Ovary (tissue), 9 donors: ENCODE measurements around the gene PCDHB11. TPM values are rescaled to one million over a fixed set of nuclear protein-coding genes. Genes with fewer than 3 reads are reported as not detected.
A peak's percentile ranks its signal among the peaks of the same experiment; 100 is the strongest.
"Not testable (repeated sequence)": the region's sequence is repeated elsewhere in the genome, so short reads cannot be mapped to it uniquely, and the experiment has no call there.

Experiments
- DNase-seq, 5 donors: peaks; one replicate each; pipeline ENCODE4 v3.0.0-alpha.2; 2019 to 2020
- H3K27ac ChIP-seq, 2 donors: fragments of 200-600 bp; one replicate each; pipeline versions ENCODE4 v1.5.1 to v1.8.0; 2019 to 2022
- H3K27me3 ChIP-seq: fragments of 200-600 bp; one replicate; pipeline ENCODE4 v1.8.0; 2022
- H3K36me3 ChIP-seq: fragments of 200-600 bp; sonication (generic); one replicate; pipeline ENCODE4 v1.5.1; 2019
- H3K4me1 ChIP-seq: one replicate; pipeline ENCODE4 v1.8.1; 2013; ENCODE audit warnings: mild to moderate bottlenecking, moderate library complexity; ENCODE audit not compliant: insufficient read depth
- H3K4me3 ChIP-seq: fragments of 200-600 bp; sonication (generic); one replicate; pipeline ENCODE4 v1.5.1; 2017
- H3K9me3 ChIP-seq, 2 donors: fragments of 200-600 bp in 1 of 2; sonication (generic) in 1 of 2; one replicate each; pipeline versions ENCODE4 v1.5.1 to v1.8.1; 2013 to 2019; ENCODE audit warnings: mild to moderate bottlenecking in 1 of 2, moderate library complexity in 1 of 2
- EP300 ChIP-seq: sonication (generic); formaldehyde crosslinking; IDR thresholded peaks from one replicate; pipeline ENCODE4 v1.6.1; 2017; ENCODE audit warnings: antibody characterized with exemption
- POLR2A ChIP-seq: fragments of 450-650 bp; IDR thresholded peaks from one replicate; pipeline ENCODE4 v1.6.1; 2017; ENCODE audit warnings: antibody characterized with exemption, mild to moderate bottlenecking, moderate library complexity
- WGBS, 3 donors: extraction: QIAGEN DNeasy Blood & Tissue Kit in 1 of 3; methylation state at CpG; one replicate each; pipeline versions ENCODE4 v1.1.5 to v1.1.7; 2013 to 2017; 5-methylcytosine and 5-hydroxymethylcytosine counted together
- intact Hi-C, 4 donors: fragments of 100-400 bp; cut with DNase I; formaldehyde crosslinking; loops; one replicate each; pipeline versions ENCODE4 v1.11.0 to v1.15.1; 2022 to 2023
- polyA plus RNA-seq, 2 donors: library from polyadenylated mRNA; stranded (reverse); fragments of 200-250 nt in 1 of 2; fragments of 350-450 nt in 1 of 2; fragmentation: Illumina TruSeq in 1 of 2; extraction: RNeasy Lipid Tissue Mini Kit (QIAGEN cat#74804) in 1 of 2; gene quantifications; one replicate each; pipeline ENCODE4 v1.2.3, GENCODE V29; 2013 to 2014
- total RNA-seq, 7 donors: library from RNA; depleted of rRNA in 2 of 7; stranded (reverse); fragments of >200 nt in 2 of 7; fragmentation: NEBNext Ultra II Directional in 3 of 7; extraction: Animal tissue kit (Norgen Biotek cat#: 25700) in 3 of 7; gene quantifications; one replicate each; pipeline versions ENCODE4 v1.1.0 to v1.2.4, GENCODE V29; 2016 to 2023
- TF ChIP-seq, protein P1 (sequence below), 3 donors: fragments of 450-650 bp in 2 of 3; fragments of 200-600 bp in 1 of 3; IDR thresholded peaks; one replicate each; pipeline versions ENCODE4 v1.5.1 to v1.8.0; 2016 to 2022; ENCODE audit warnings: antibody characterized with exemption in 3 of 3, mild to moderate bottlenecking in 1 of 3
- donor health status: DM: no; HTN: no; CAD: no; lungs with moderate emphysema.
- donor health status: DM: no; HTN: no; CAD: no.
- donor health status: Bipolar disorder and iron deficiency.
- donor health status: DM: yes; HTN: yes; CAD: no.
- donor health status: DM: no; HTN: no; CAD: no.
- donor health status: DM: yes; HTN: yes; CAD: no.

PCDHB11 gene
- total and polyA plus RNA-seq, 9 donors, result 1.8 to 9.2 (median 5.7) TPM

DNA sequence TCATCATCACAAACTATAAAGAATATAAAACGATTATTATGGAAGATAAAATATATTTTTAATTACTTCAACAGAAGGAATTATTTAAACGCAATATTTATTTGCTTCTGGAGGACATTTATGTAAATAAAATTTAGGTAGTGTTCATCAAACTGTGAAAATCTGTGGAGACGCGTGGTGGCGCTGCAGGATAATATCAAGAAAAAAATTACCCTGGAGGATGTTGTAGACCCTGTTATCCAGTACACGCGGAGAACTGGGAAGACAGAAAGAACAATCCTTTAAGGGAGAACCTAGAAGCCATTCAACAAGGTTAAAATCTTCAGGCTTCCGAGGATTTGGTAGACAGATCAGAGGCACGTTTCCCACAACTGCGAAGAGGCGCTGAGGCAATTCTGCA, 9.1 kb downstream of the PCDHB11 start, which contains the start of gene PCDHB12:
Gene PCDHB12 (plus strand): TSS at position 242 of the 400 bp plus-strand sequence. CDS start 189 bp downstream, outside the sequence.
- peak within 1 kb of the TSS; percentile 1 for H3K4me3 ChIP-seq
- H3K27me3 ChIP-seq, result no peaks in the 10 kb centered on the region
- no peaks in the 10 kb centered on the region for H3K4me1 ChIP-seq
- no peak within 1 kb of the TSS for H3K27ac ChIP-seq
- peak in 3 of 5 donors; percentile 19 to 44 (median 23) for DNase-seq
- WGBS, 3 donors, result 14 to 22% (median 20%) methylated on average over 11 of the region's 11 CpGs
- H3K9me3 ChIP-seq, result peaks cover 0 to 33% of the 10 kb centered on the region in 2 donors
- intact Hi-C loops, result no loop called here
- TF ChIP-seq EP300 (no peak), POLR2A (no peak)
- TF ChIP-seq, protein P1, sequence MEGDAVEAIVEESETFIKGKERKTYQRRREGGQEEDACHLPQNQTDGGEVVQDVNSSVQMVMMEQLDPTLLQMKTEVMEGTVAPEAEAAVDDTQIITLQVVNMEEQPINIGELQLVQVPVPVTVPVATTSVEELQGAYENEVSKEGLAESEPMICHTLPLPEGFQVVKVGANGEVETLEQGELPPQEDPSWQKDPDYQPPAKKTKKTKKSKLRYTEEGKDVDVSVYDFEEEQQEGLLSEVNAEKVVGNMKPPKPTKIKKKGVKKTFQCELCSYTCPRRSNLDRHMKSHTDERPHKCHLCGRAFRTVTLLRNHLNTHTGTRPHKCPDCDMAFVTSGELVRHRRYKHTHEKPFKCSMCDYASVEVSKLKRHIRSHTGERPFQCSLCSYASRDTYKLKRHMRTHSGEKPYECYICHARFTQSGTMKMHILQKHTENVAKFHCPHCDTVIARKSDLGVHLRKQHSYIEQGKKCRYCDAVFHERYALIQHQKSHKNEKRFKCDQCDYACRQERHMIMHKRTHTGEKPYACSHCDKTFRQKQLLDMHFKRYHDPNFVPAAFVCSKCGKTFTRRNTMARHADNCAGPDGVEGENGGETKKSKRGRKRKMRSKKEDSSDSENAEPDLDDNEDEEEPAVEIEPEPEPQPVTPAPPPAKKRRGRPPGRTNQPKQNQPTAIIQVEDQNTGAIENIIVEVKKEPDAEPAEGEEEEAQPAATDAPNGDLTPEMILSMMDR (IDR thresholded peaks at IDR 0.05), result no peak
- no peaks in the 10 kb centered on the region for H3K36me3 ChIP-seq

DNA sequence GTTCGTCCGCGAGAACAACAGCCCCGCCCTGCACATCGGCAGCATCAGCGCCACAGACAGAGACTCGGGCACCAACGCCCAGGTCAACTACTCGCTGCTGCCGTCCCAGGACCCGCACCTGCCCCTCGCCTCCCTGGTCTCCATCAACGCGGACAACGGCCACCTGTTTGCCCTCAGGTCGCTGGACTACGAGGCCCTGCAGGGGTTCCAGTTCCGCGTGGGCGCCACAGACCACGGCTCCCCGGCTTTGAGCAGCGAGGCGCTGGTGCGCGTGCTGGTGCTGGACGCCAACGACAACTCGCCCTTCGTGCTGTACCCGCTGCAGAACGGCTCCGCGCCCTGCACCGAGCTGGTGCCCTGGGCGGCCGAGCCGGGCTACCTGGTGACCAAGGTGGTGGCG, 10.9 kb downstream of the PCDHB11 start:
- H3K27me3 ChIP-seq, H3K4me3 ChIP-seq, H3K4me1 ChIP-seq, intact Hi-C loops, H3K27ac ChIP-seq, DNase-seq, H3K36me3 ChIP-seq: not testable (repeated sequence)
- H3K9me3 ChIP-seq, result peaks cover 0 to 43% of the 10 kb centered on the region in 2 donors
- WGBS, 3 donors, result 24 to 47% (median 24%) methylated on average over 21 to 39 of the region's 39 CpGs

DNA sequence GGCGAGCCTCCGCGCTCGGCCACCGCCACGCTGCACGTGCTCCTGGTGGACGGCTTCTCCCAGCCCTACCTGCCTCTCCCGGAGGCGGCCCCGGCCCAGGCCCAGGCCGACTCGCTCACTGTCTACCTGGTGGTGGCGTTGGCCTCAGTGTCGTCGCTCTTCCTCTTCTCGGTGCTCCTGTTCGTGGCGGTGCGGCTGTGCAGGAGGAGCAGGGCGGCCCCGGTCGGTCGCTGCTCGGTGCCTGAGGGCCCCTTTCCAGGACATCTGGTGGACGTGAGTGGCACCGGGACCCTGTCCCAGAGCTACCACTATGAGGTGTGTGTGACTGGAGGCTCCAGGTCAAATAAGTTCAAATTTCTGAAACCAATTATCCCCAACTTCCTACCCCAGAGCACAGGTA, 11.4 kb downstream of the PCDHB11 start:
- H3K27ac ChIP-seq, intact Hi-C loops, DNase-seq, H3K36me3 ChIP-seq, H3K27me3 ChIP-seq, H3K4me1 ChIP-seq, H3K4me3 ChIP-seq: not testable (repeated sequence)
- H3K9me3 ChIP-seq, result peaks cover 0 to 38% of the 10 kb centered on the region in 2 donors
- 17 to 42% (median 19%) methylated on average over 10 to 21 of the region's 27 CpGs for WGBS, 3 donors

DNA sequence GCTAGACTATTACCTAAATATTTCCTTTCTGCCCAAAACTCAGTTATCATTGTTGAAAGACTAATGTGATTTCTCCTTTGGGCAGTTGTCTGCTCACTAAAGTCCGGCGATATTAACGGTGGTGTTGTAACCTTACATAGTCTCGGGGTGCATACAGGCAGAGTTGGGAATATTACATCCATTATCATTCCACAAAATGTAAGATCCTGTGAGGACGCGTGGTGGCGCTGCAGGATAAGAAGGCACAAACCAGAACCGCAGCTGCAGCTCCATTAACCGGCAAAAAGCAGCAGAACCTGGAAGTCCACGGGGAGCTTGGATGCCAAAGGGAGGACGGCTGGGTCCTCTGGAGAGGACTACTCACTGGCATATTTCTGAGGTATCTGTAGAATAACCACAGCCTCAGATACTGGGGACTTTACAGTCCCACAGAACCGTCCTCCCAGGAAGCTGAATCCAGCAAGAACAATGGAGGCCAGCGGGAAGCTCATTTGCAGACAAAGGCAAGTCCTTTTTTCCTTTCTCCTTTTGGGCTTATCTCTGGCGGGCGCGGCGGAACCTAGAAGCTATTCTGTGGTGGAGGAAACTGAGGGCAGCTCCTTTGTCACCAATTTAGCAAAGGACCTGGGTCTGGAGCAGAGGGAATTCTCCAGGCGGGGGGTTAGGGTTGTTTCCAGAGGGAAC, 14.4 kb downstream of the PCDHB11 start, which contains the start of gene PCDHB13:
Gene PCDHB13 (plus strand): TSS at position 264 of the 684 bp plus-strand sequence. CDS start 205 bp downstream, at position 469.
- H3K27ac ChIP-seq, H3K4me3 ChIP-seq, H3K4me1 ChIP-seq, H3K36me3 ChIP-seq, intact Hi-C loops, H3K27me3 ChIP-seq: not testable (repeated sequence)
- WGBS, 3 donors, result 9 to 12% (median 10%) methylated on average over 12 to 13 of the region's 18 CpGs
- H3K9me3 ChIP-seq, result peaks cover 0 to 42% of the 10 kb centered on the region in 2 donors
- DNase-seq, result peak in 2 of 5 donors; percentile 41 to 54

DNA sequence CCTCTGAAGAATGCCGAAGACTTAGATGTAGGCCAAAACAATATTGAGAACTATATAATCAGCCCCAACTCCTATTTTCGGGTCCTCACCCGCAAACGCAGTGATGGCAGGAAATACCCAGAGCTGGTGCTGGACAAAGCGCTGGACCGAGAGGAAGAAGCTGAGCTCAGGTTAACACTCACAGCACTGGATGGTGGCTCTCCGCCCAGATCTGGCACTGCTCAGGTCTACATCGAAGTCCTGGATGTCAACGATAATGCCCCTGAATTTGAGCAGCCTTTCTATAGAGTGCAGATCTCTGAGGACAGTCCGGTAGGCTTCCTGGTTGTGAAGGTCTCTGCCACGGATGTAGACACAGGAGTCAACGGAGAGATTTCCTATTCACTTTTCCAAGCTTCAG, 15.2 kb downstream of the PCDHB11 start:
- H3K4me3 ChIP-seq, H3K27me3 ChIP-seq, intact Hi-C loops, H3K4me1 ChIP-seq, H3K36me3 ChIP-seq, DNase-seq, H3K27ac ChIP-seq: not testable (repeated sequence)
- 46 to 67% (median 60%) methylated on average over 10 to 12 of the region's 12 CpGs for WGBS, 3 donors
- H3K9me3 ChIP-seq, result peaks cover 0 to 34% of the 10 kb centered on the region in 2 donors

- H3K4me3 ChIP-seq, intact Hi-C loops, H3K36me3 ChIP-seq, H3K27ac ChIP-seq, H3K4me1 ChIP-seq, DNase-seq, H3K27me3 ChIP-seq: not testable (repeated sequence)
- peaks cover 0 to 28% of the 10 kb centered on the region in 2 donors for H3K9me3 ChIP-seq
- WGBS, 3 donors, result 25 to 35% (median 34%) methylated on average over 28 to 34 of the region's 40 CpGs
Observed at GRCh38 chr5:141215504-141215903, 16.1 kb downstream of the PCDHB11 start.

- DNase-seq, H3K4me3 ChIP-seq, H3K36me3 ChIP-seq, H3K27ac ChIP-seq, H3K27me3 ChIP-seq, H3K4me1 ChIP-seq, intact Hi-C loops: not testable (repeated sequence)
- peaks cover 0 to 27% of the 10 kb centered on the region in 2 donors for H3K9me3 ChIP-seq
- WGBS, 3 donors, result 18 to 34% (median 29%) methylated on average over 18 to 26 of the region's 26 CpGs
Observed at GRCh38 chr5:141216035-141216434, 16.6 kb downstream of the PCDHB11 start.
